Osteocyte (in vitro differentiated cells): ENCODE results near the gene GNAI1. TPM values are rescaled to one million over a fixed set of nuclear protein-coding genes. Genes with fewer than 3 reads are reported as not detected.

Experiments
- DNase-seq: peaks from one replicate; pipeline ENCODE4 v3.0.0; 2021; ENCODE audit warnings: mixed read lengths; ENCODE audit not compliant: unreplicated experiment; ENCODE audit errors: extremely low spot score
- H3K27ac Mint-ChIP-seq: one replicate; pipeline ENCODE4 v1.8.0; 2021; ENCODE audit warnings: mild to moderate bottlenecking, mixed read lengths; ENCODE audit not compliant: unreplicated experiment
- H3K27me3 Mint-ChIP-seq: one replicate; pipeline ENCODE4 v1.8.0; 2021; ENCODE audit warnings: mixed read lengths; ENCODE audit not compliant: unreplicated experiment
- H3K36me3 Mint-ChIP-seq: one replicate; pipeline ENCODE4 v1.8.0; 2021; ENCODE audit warnings: mixed read lengths; ENCODE audit not compliant: unreplicated experiment
- H3K4me1 Mint-ChIP-seq: one replicate; pipeline ENCODE4 v1.8.0; 2021; ENCODE audit warnings: mixed read lengths; ENCODE audit not compliant: unreplicated experiment
- H3K4me3 Mint-ChIP-seq: one replicate; pipeline ENCODE4 v1.8.0; 2021; ENCODE audit warnings: mild to moderate bottlenecking, moderate library complexity, mixed read lengths; ENCODE audit not compliant: unreplicated experiment
- H3K9me3 Mint-ChIP-seq: one replicate; pipeline ENCODE4 v1.8.0; 2021; ENCODE audit warnings: mixed read lengths; ENCODE audit not compliant: unreplicated experiment
- CTCF ChIP-seq: fragments of 200-600 bp; sonication (generic); IDR thresholded peaks from 2 replicates; pipeline ENCODE4 v1.5.0; 2021; ENCODE audit warnings: antibody characterized with exemption, mild to moderate bottlenecking, moderate library complexity
- total RNA-seq: library from RNA; stranded (reverse); gene quantifications from 2 replicates; pipeline ENCODE4 v1.2.1, GENCODE V29; 2021

GNAI1 gene
- total RNA-seq, 1 donor from 2014 or later, result 44.4 TPM

- H3K27ac Mint-ChIP-seq, result no peak overlapping the region
- no peaks in the 10 kb centered on the region for H3K9me3 Mint-ChIP-seq
- no peaks in the 10 kb centered on the region for H3K27me3 Mint-ChIP-seq
- no peaks in the 10 kb centered on the region for H3K36me3 Mint-ChIP-seq
- no peak overlapping the region for H3K4me3 Mint-ChIP-seq
- peaks cover 41% of the 10 kb centered on the region for H3K4me1 Mint-ChIP-seq
- no peak for TF ChIP-seq CTCF
- no peak for DNase-seq
Observed at GRCh38 chr7:80273327-80273726, 138.7 kb downstream of the GNAI1 start.

- Mint-ChIP-seq H3K4me3 (no peak overlapping the region), H3K36me3 (no peaks in the 10 kb centered on the region), H3K27ac (peak overlapping the region; percentile 24), H3K27me3 (no peaks in the 10 kb centered on the region), H3K4me1 (peaks cover 48% of the 10 kb centered on the region), H3K9me3 (no peaks in the 10 kb centered on the region)
- no peak for DNase-seq
- TF ChIP-seq CTCF, result no peak
Observed at GRCh38 chr7:80275192-80275605, 140.6 kb downstream of the GNAI1 start.
